NCI-H82 (cell line): ENCODE data around the gene CLEC4G.

Source experiments
- DNase-seq: peaks from one replicate; lab custom pipeline; 2025; lab: John Stamatoyannopoulos, UW

Gene CLEC4G

GRCh38 chr19:7697721-7698287 is 34.1 kb downstream of the CLEC4G start:
- DNase-seq: no peak

GRCh38 chr19:7694499-7694898 is 37.4 kb downstream of the CLEC4G start:
- DNase-seq: no peak

- no peak for DNase-seq
Observed at GRCh38 chr19:7692417-7693088, 39.4 kb downstream of the CLEC4G start.

- no peak for DNase-seq
Observed at GRCh38 chr19:7691497-7691896, 40.4 kb downstream of the CLEC4G start.

DNA sequence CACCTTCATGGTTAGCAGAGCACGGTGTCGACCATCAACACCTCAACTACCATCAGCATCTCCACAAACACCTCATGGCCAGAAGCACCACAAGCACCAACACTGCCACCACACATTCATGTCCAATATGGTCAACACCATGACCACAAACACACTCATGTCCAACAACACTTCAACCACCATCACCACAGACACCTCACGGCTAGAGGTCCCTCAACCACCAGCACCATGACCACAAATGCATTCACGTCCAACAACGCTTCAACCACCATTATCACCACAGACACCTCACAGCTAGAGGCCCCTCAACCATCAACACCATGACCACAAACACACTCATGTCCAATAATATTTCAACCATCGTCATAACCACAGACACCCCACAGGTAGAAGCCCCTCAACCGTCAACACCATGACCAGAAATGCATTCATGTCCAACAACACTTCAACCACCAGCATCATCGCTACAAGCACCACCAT is 41.1 kb downstream of the CLEC4G start:
- DNase-seq: no peak

DNA sequence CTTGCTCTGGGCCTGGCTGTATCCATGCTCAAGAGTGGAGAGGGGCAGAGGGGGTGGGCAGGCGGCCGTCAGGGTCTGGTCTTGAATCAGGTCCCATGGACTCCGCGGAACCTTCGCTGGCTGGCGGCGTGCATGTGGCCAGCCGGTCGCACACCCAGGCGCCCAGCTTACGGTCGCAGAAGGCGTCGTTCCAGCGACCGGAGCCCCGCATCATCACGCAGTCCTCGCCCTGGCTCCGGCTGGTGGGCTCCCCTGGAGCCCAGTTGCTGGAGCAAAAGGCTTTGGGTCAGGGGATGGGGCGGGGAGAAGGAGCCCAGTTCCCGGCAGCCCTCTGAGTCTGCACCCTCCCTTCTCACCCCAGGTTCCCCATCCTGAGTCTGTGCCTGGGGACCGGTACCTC is 42.7 kb downstream of the CLEC4G start:
- DNase-seq: no peak

GRCh38 chr19:7687177-7687576 is 44.7 kb downstream of the CLEC4G start:
- no peak for DNase-seq

DNA sequence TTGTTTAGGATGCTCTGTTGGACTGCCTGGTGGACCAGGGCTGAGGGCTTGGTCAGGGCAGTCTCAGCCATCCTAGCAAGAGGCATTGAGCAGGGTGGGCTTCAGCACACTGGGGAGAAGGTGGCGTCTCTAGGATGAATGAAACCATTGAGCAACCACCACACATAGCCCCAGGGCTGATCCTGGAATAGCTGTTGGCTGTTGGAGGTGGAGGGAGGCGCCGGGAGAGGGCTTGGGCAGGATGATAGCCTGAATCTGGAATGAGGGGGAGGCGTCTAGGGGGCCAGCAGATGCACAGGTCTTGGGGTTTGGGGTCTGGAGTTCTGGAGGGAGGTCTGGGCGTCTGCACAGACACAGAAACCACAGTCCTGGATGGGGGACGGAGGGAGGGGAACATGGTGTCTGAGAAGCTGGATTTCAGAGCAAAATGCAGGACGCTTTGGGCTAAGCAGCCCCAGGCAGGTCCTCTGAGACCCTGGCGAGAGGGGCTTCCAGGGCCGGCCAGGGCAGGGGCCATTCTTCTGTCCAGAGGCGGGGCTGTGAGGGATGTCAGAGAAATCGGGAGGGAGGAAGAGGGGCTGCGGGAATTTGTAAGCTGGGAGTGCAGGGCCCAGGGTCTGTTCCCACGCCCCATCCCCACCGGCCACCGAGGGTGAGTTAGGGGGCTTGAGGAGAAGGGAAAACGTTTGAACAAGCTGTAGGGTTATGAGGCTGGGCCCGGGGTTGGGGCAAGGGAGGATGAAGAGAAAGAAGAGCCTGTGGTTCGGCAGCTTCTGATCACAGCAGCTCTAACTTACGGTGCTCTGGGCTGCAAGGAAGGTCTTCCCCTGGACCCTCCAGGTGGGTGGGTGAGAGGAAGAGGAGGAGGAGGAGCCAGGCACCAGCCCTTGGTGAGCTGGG is 46.1 kb downstream of the CLEC4G start:
- DNase-seq: no peak

GRCh38 chr19:7682175-7682855 is 49.6 kb downstream of the CLEC4G start:
- DNase-seq: no peak

DNA sequence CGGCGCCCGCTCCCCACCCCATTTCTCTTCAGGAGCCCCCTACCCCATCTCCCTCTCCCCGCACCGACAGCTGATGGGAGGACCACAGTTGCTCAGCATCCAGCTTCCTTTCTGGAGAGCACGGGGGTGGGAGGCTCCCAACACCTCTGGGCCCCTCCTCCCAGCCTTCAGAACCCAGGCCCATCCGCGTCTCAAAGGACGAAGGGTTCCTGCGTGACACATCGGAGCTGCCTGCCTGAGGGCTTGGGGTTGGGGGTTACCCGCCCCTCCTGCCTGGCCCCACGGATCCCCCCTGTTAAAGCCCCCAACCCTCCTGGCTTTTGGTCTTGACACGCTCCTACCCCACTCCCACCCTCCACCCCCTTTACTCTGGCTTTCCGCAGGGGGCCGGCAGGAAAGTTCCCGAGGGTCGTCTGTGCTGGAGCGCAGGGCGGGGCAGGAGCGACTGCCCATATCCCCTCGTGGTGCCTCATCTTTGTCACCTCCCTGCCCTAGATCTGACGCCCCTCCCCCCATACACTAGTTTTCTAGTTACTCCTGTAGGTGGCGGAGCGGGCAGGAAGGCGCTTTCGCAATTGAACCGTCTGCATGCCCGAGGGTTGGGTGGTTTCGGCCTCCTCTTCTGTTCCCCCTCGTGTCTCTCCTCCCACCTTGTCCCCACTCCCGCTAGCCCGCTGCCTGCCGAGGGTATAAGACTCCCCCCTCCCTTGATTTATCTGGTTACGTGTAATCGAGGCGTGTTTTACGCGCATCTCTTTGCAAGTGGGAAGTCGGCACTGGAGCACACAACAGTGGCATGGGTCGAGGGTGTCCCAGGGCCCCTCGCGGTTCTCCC is 50.4 kb downstream of the CLEC4G start:
- peak; percentile 79 for DNase-seq

DNA sequence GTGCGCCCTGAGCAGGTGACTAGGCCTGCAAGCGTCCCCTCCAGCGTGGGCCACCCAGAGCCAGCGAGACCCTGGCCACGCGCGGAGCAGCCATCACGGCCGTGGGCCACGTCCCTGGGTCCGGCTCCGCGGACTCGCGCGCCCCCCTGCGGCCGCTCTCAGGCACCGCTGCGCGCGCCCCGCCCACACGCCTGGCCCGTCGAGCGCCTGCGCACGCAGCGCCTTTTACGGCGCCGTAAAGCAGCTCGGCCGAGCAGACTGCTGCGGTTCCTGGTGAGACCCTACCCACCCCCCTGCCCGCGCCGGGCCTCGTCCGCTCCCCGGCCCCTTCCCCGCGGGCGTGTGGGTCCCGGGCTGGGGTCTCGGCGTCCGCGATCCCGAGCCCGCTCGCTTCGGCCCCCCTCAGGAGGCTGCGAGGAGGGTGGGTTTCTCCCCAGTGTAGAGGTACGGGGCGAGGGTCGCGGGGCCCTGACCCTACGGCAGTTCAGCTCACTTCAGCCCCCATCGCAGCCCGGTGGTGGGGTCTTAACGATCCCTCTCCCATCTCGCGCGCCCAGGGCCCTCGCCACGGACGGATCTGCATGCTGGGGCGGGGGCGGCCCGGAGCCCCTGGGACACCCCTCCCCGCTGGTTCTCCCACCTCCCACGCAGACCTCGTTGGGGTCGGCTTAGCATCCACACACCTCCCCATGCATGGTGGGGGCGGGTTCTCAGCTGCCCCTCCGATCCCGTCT is 51.1 kb downstream of the CLEC4G start, which contains the start of gene TRAPPC5:
TRAPPC5 (plus strand) TSS at position 228 of the 734 bp plus-strand sequence. CDS start 1,421 bp downstream, outside the sequence.
- DNase-seq: peak; percentile 89

DNA sequence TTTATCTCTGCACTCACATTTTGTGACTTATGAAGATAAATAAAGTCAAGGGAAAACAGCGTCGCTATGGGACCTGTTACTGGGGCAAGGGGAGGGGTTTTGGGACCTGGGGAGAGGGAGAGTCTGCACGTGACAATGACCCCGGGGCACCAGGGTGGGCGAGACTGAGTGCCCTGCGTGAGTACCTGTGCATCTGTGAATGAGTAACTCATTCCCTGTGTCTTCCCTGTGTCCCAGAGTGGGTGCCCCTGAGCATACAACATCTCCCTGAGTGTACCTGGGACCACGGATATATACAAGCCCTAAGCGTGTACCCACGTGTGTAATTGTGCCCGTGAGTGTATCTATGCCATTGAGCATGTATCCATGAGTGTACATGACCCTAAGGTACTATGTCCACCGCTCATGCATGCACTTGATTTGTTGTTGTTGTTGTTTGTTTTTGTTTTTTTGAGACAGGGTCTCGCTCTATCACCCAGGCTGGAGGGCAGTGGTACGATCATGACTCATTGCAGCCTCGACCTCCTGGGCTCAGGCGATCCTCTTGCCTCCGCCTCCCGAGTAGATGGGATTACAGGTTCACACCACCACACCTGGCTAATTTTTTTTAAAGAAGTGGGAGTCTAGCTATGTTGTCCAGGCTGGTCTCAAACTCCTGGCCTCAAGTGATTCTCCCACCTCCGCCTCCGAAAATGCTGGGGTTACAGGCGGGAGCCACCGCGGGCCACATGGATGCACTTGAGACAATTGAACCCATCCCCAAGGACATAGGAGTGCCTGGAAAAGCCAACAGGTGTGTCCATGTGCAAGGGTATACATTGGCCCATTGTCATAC is 51.9 kb downstream of the CLEC4G start:
- DNase-seq: no peak

GRCh38 chr19:7678971-7679751 is 52.7 kb downstream of the CLEC4G start:
- DNase-seq: peak; percentile 87
